Prostate gland (tissue), 2 donors: ENCODE measurements around the gene LFNG. TPM values are rescaled to one million over a fixed set of nuclear protein-coding genes. Genes with fewer than 3 reads are reported as not detected.
A peak's percentile ranks its signal among the peaks of the same experiment; 100 is the strongest.

Experiments
- DNase-seq: peaks from one replicate; pipeline ENCODE4 v3.0.0-alpha.2; 2019; ENCODE audit warnings: low spot score
- H3K27ac ChIP-seq, 2 donors: fragments of 200-600 bp; sonication (generic); 2 replicates each; pipeline ENCODE4 v1.5.1; 2017 to 2019
- H3K27me3 ChIP-seq: fragments of 200-600 bp; sonication (generic); replicated peaks from 2 replicates; pipeline ENCODE4 v1.5.1; 2019; ENCODE audit not compliant: insufficient read depth
- H3K36me3 ChIP-seq, 2 donors: fragments of 200-600 bp; sonication (generic); 1 replicate in 1 of 2; 2 replicates in 1 of 2; pipeline versions ENCODE4 v1.5.1 to v1.8.1; 2017 to 2019
- H3K4me1 ChIP-seq: fragments of 200-600 bp; sonication (generic); replicated peaks from 2 replicates; pipeline ENCODE4 v1.5.1; 2019
- H3K4me3 ChIP-seq, 2 donors: fragments of 200-600 bp; sonication (generic); 2 replicates each; pipeline ENCODE4 v1.5.1; 2017 to 2019
- H3K9me3 ChIP-seq: fragments of 200-600 bp; sonication (generic); 2 replicates; pipeline ENCODE4 v1.5.1; 2017
- CTCF ChIP-seq, 4 experiments: fragments of 200-600 bp in 2 of 4; fragments of 450-650 bp in 2 of 4; sonication (generic) in 2 of 4; IDR thresholded peaks; 1 replicate in 3 of 4; 2 replicates in 1 of 4; pipeline ENCODE4 v1.5.1; 2016 to 2019; ENCODE audit warnings: antibody characterized with exemption in 4 of 4, mild to moderate bottlenecking in 2 of 4, moderate library complexity in 2 of 4
- POLR2A ChIP-seq: fragments of 450-650 bp; IDR thresholded peaks from one replicate; pipeline ENCODE4 v1.6.1; 2016; ENCODE audit warnings: antibody characterized with exemption, mild to moderate bottlenecking
- POLR2AphosphoS5 ChIP-seq: sonication (generic); formaldehyde crosslinking; IDR thresholded peaks from one replicate; pipeline ENCODE4 v1.6.1; 2017; ENCODE audit warnings: antibody characterized with exemption
- WGBS: methylation state at CpG from one replicate; pipeline ENCODE4 v1.1.5; 2018; 5-methylcytosine and 5-hydroxymethylcytosine counted together
- intact Hi-C: fragments of 100-400 bp; cut with DNase I; formaldehyde crosslinking; loops from one replicate; pipeline ENCODE4 v1.14.2; 2022
- total RNA-seq, 2 donors: library from RNA; depleted of rRNA; stranded (reverse); fragments of >200 nt; gene quantifications; one replicate each; pipeline ENCODE4 v1.1.0, GENCODE V29; 2016

LFNG gene
- 10 to 100 TPM; 45.6 to 51.7 TPM for total RNA-seq

GRCh38 chr7:2519119-2519930 lies at the start of gene LFNG:
LFNG (plus strand) TSS chr7:2519774; CDS start chr7:2519862, 88 bp downstream.
- H3K36me3 ChIP-seq: no peaks in the 10 kb centered on the region
- peak within 1 kb of the TSS; percentile 53 to 68 for H3K4me3 ChIP-seq
- DNase-seq: peak; percentile 88
- H3K27me3 ChIP-seq: no peaks in the 10 kb centered on the region
- peak within 1 kb of the TSS; percentile 75 to 82 for H3K27ac ChIP-seq
- intact Hi-C loops: no loop called here
- H3K9me3 ChIP-seq: no peaks in the 10 kb centered on the region
- TF ChIP-seq CTCF (IDR thresholded peaks at IDR 0.05): peak in 2 of 4 experiments; percentile 19 to 35
- peak; percentile 88 for TF ChIP-seq POLR2AphosphoS5
- peak; percentile 98 for TF ChIP-seq POLR2A
- WGBS: under 1% methylated on average over 43 of the region's 95 CpGs
- peaks cover 26% of the 10 kb centered on the region for H3K4me1 ChIP-seq

- H3K4me1 ChIP-seq: no peaks in the 10 kb centered on the region
- H3K4me3 ChIP-seq: no peak overlapping the region
- WGBS: 85% methylated on average over 13 of the region's 19 CpGs
- no peaks in the 10 kb centered on the region for H3K36me3 ChIP-seq
- no peaks in the 10 kb centered on the region for H3K9me3 ChIP-seq
- intact Hi-C loops: no loop called here
- TF ChIP-seq CTCF (IDR thresholded peaks at IDR 0.05): no peak
- TF ChIP-seq POLR2A: no peak
- no peak for TF ChIP-seq POLR2AphosphoS5
- H3K27ac ChIP-seq: no peak overlapping the region
- no peaks in the 10 kb centered on the region for H3K27me3 ChIP-seq
- no peak for DNase-seq
Measured at GRCh38 chr7:2470204-2471021, 49.2 kb upstream of the LFNG start.

- no peaks in the 10 kb centered on the region for H3K4me1 ChIP-seq
- intact Hi-C loops: no loop called here
- no peaks in the 10 kb centered on the region for H3K27me3 ChIP-seq
- no peaks in the 10 kb centered on the region for H3K36me3 ChIP-seq
- WGBS: 26% methylated on average over 5 of the region's 5 CpGs
- no peak for DNase-seq
- no peak for TF ChIP-seq POLR2A
- no peak for TF ChIP-seq POLR2AphosphoS5
- TF ChIP-seq CTCF (IDR thresholded peaks at IDR 0.05): no peak
- no peak overlapping the region for H3K4me3 ChIP-seq
- H3K27ac ChIP-seq: no peak overlapping the region
- H3K9me3 ChIP-seq: no peaks in the 10 kb centered on the region
Measured at GRCh38 chr7:2471022-2471329, 48.6 kb upstream of the LFNG start.

GRCh38 chr7:2471396-2471795 lies 48.2 kb upstream of the LFNG start:
- WGBS: 30% methylated on average over 12 of the region's 17 CpGs
- Histone ChIP-seq H3K4me1 (no peaks in the 10 kb centered on the region), H3K27ac (no peak overlapping the region), H3K9me3 (no peaks in the 10 kb centered on the region), H3K36me3 (no peaks in the 10 kb centered on the region), H3K27me3 (no peaks in the 10 kb centered on the region), H3K4me3 (no peak overlapping the region)
- intact Hi-C loops: no loop called here
- no peak for TF ChIP-seq POLR2A
- TF ChIP-seq CTCF (IDR thresholded peaks at IDR 0.05): no peak
- no peak for TF ChIP-seq POLR2AphosphoS5
- no peak for DNase-seq
